ENCODE measurements around the gene KIF3C.
A peak's percentile ranks its signal among the peaks of the same experiment; 100 is the strongest.

GRCh38 chr2:25951071-25951547 is 31.2 kb downstream of the KIF3C start:
- TF ChIP-seq CTCF (IDR thresholded peaks at IDR 0.05): peak; percentile 63 to 97 (median 92)
- no peak for TF ChIP-seq POLR2A (IDR thresholded peaks at IDR 0.05)

All from thyroid gland (tissue), 4 donors.